RWPE1 (cell line): ENCODE measurements around the gene MYO9B.

ENCODE experiments used
- CTCF ChIA-PET: fragments of 350-600 bp; sonication (Branson Sonifier 250); formaldehyde crosslinking; extraction: SDS; loops from one replicate; lab custom pipeline; 2021; lab: Yijun Ruan, JAX
- POLR2A ChIA-PET: fragments of 400-600 bp; formaldehyde crosslinking; extraction: SDS; loops from one replicate; lab custom pipeline; 2020; ENCODE audit warnings: antibody characterized with exemption; ENCODE audit not compliant: low non-redundant PET; lab: Yijun Ruan, JAX
- DNase-seq: peaks from one replicate; pipeline ENCODE4 v3.0.0; 2012; ENCODE audit warnings: low spot score
- H3K27ac ChIP-seq: fragments of 450-650 bp; 2 replicates; pipeline ENCODE4 v1.5.1; 2017
- TF ChIP-seq, protein P1 (sequence below): fragments of 450-650 bp; conservative IDR thresholded peaks from 2 replicates; pipeline ENCODE4 v1.5.1; 2017; ENCODE audit warnings: low read depth, mild to moderate bottlenecking

Gene MYO9B

DNA sequence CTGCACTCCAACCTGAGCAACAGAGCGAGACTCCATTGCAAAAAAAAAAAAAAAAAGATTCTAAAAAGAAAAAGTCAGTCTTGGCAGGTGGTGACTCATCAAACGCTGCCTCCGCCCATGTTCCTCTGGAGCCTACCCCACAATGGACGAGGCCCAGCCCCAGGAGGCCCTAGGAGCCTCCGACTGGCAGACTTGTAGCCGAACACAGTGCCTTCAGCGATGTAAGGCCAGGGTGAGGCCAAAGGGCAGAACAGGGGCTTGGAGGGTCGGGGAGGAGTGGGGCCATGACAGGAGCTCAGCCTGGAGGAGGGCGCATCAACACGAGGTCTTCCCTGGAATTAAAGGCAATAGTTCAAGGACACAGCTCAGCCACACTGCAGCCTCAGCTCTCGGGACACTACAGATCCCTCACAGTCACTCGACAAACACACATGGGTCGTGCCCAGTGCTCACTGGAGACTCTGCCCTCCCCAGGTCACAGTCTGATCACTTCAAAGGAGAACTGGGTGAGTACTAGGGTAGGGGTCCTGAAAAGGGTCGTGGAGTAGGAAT lies 144.7 kb downstream of the MYO9B start:
- ChIA-PET CTCF (interaction anchor here (0.6 to 0.9 kb wide), 2 partner anchors 22 to 435 kb away, joined by 3 to 4 read pairs; no protein-coding TSS in a partner anchor), POLR2A (interaction anchor here (0.6 kb wide), 1 partner anchor 66 kb away, joined by 3 read pairs; no protein-coding TSS in a partner anchor)
- peak; percentile 61 for DNase-seq
- H3K27ac ChIP-seq = peak overlapping the region; percentile 72
- TF ChIP-seq, protein P1, sequence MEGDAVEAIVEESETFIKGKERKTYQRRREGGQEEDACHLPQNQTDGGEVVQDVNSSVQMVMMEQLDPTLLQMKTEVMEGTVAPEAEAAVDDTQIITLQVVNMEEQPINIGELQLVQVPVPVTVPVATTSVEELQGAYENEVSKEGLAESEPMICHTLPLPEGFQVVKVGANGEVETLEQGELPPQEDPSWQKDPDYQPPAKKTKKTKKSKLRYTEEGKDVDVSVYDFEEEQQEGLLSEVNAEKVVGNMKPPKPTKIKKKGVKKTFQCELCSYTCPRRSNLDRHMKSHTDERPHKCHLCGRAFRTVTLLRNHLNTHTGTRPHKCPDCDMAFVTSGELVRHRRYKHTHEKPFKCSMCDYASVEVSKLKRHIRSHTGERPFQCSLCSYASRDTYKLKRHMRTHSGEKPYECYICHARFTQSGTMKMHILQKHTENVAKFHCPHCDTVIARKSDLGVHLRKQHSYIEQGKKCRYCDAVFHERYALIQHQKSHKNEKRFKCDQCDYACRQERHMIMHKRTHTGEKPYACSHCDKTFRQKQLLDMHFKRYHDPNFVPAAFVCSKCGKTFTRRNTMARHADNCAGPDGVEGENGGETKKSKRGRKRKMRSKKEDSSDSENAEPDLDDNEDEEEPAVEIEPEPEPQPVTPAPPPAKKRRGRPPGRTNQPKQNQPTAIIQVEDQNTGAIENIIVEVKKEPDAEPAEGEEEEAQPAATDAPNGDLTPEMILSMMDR = no peak

DNA sequence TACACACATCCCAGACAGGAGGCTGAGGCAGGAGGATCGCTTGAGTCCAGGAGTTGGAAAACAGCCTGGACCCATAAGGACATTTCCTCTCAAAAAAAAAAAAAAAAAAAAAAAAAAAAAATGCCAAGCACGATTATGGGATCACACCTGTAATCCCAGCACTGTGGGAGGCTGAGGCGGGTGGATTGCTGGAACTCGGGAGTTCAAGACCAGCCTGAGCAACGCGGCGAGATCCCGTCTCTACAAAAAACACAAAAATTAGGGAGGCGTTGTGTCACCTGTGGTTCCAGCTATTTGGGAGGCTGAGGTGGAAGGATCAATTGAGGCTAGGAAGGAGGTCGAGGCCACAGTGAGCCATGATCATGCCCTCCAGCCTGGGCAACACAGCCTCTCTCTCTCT lies 149.5 kb downstream of the MYO9B start:
- CTCF ChIA-PET = no interaction called here
- no peak for DNase-seq
- POLR2A ChIA-PET = interaction anchor here (2.1 kb wide), 1 partner anchor 10 kb away, joined by 9 read pairs; the partner anchor contains the start of gene USE1
- TF ChIP-seq, protein P1 = no peak
- H3K27ac ChIP-seq = peak overlapping the region; percentile 92

DNA sequence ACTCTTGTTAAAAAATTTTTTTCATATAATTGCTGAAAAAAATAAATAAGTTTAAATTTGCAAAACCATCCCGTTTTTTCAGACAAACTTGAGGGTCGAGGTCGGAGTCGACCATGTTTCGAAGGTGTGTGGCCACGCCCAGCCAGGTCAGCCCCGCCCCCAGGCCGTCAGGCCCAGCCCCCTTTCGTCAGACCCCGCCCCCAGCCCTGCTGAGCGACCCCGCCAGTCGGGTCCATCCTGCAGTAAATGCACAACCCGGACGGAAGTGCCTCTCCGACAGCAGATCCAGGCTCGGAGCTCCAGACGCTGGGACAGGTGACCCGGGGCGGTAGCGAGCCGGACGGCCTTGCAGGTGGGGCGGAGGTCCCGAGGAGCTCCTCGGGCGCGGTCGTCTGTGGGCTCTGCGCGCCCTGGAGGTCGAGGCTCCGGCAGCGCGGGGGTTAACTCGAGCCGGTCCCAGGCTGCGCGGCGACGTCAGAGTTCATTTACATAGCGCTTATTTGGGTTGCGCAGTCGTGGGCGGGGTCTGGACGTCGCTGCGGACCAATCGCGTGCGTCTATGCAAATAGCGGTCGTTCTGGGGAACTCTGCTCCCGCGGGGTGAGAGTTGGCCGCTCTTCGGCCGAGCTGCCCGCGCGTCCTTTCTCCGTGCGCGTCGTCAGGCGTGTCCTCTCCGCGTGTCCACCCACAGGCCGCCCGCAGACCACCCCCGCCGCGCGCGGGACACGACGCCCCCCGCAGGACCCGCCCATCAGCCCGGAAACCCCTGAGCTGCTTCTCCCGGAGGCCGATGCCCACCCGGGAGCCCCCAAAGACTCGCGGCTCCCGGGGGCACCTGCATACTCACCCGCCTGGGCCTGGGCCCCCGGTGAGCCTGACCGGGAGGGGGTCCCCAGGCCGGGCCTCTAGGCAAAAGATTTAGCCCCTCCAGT lies 150.7 kb downstream of the MYO9B start, which contains the start of gene OCEL1:
Gene OCEL1 (plus strand): TSS at position 225 of the 932 bp plus-strand sequence. CDS start 22 bp downstream, at position 247.
- H3K27ac ChIP-seq = peak within 1 kb of the TSS; percentile 92
- TF ChIP-seq, protein P1 = no peak
- peak; percentile 97 for DNase-seq
- POLR2A ChIA-PET = interaction anchor here (0.6 to 2.1 kb wide), 4 partner anchors 8 to 27 kb away, joined by 4 to 9 read pairs (median 4); partner anchors contain the start of gene USE1
- CTCF ChIA-PET = interaction anchor here (0.6 to 1.4 kb wide), 4 partner anchors 9 to 56 kb away, joined by 3 to 6 read pairs (median 4); no protein-coding TSS in a partner anchor

DNA sequence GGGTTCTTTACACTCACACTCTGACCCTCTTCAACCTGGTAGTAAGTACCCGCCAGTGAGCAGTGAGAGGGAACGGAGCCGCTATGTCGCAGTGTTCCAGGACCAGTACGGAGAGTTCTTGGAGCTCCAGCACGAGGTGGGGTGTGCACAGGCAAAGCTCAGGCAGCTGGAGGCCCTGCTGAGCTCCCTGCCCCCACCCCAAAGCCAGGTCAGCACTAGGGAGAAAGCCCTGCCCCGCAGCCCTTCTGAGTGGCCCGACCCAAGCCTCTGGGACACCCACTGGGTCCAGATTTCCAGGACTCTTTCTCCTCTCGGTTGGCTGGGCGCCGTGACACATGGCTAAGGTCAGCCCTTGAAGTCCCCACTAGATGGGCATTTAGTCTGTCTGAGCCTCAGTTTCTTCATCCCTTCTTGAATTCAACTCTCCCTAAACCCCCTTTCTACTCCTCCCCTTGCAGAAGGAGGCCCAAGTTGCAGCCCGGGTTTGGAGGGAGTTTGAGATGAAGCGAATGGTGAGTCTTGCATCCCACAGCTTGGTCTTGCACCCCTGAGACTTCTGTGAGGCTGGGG lies 152.3 kb downstream of the MYO9B start:
- DNase-seq = no peak
- TF ChIP-seq, protein P1 = no peak
- peak overlapping the region; percentile 92 for H3K27ac ChIP-seq
- ChIA-PET CTCF (interaction anchor here (0.7 kb wide), 1 partner anchor 657 kb away, joined by 3 read pairs; no protein-coding TSS in a partner anchor), POLR2A (interaction anchor here (0.6 kb wide), 1 partner anchor 52 kb away, joined by 4 read pairs; no protein-coding TSS in a partner anchor)

DNA sequence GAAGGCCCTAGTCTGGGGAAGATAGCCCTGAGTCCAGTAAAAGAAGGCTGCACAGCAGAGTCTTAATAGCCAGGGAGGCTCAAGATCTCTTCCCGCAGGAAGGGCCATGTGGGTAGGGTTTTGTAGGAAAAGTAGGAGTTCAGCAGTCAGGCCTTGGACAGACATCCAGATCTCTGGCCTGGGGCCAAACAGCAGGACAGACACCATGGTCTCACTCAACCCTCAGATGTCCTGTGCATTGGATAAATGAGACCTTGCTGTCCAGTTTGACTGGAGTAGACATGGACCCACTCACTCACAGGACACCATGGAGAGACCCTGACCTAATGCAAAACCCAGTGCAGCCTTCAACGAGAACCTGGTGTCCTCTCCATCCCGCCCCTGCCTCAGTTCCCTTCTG lies 154.3 kb downstream of the MYO9B start:
- H3K27ac ChIP-seq = peak overlapping the region; percentile 92
- ChIA-PET CTCF (no interaction called here), POLR2A (no interaction called here)
- DNase-seq = no peak
- TF ChIP-seq, protein P1 = no peak

DNA sequence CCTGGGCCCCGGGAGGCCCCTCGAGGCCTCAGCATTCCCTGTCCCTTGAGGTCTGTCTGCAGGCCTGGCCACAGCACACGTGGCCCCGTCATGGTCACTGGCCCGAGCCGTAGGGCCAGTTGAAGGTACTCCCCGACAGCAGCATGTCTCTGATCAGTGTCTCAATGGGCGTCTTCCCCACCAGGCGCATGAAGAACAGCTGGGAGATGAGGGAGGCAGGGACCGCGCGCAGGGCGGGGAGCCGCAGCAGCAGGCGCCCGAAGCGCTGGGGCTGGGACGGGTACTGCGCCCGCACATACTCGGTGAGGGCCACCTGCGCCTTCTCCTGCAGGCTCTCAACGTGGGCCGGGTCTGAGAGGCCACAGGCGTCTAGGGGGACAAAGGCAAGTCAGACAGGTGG lies 156.7 kb downstream of the MYO9B start:
- ChIA-PET CTCF (interaction anchor here (0.5 kb wide), 1 partner anchor 135 kb away, joined by 3 read pairs; no protein-coding TSS in a partner anchor), POLR2A (no interaction called here)
- DNase-seq = no peak
- TF ChIP-seq, protein P1 = no peak
- H3K27ac ChIP-seq = peak overlapping the region; percentile 15
